DMS 273 treated with DMSO at 0.1 percent for 48 hours (cell line): ENCODE data around the gene WBP1L.
"Not testable (repeated sequence)": the region's sequence is repeated elsewhere in the genome, so short reads cannot be mapped to it uniquely, and the experiment has no call there.

Experiments used
- DNase-seq: peaks from one replicate; lab custom pipeline; 2025; lab: John Stamatoyannopoulos, UW

The WBP1L gene

DNA sequence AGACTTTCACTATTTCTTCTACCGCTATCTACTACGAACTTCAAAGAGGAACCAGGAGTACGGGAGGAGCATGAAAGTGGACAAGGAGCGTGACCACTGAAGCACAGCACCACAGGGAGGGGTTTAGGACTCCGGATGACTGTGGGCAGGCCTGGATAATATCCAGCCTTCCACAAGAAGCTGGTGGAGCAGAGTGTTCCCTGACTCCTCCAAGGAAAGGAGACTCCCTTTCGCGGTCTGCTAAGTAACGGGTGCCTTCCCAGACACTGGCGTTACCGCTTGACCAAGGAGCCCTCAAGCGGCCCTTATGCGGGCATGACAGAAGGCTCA, 15.2 kb downstream of the WBP1L start:
- not testable (repeated sequence) for DNase-seq

DNA sequence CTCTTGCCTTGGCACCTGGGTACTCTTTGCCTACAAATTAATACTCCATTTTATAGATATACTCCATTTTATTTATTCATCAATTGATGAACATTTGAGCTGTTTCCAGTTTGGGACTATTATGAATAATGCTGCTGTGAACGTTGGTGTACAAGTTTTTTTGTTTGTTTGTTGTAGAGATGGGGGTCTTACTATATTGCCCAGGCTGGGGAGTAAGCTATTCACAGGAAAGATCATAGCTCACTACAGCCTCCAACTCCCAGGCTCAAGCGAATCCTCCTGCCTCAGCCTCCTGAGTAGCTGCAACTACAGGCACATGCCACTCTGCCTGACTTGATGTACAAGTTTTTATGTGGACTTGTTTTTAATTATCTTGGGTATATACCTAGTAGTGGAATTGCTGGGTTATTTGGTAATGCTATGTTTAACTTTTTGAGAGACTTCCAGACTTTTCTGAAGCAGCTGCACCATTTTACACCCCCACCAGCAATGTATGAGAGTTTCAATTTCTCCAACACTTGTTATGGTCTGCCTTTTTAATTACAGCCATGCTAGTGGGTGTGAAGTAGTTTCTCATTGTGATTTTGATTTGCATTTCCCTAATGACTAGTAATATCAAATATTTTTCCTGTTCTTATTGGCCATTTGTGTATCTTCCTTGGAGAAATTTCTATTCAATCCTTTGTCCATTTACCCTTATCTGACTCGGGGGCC, 15.9 kb downstream of the WBP1L start:
- no peak for DNase-seq

DNA sequence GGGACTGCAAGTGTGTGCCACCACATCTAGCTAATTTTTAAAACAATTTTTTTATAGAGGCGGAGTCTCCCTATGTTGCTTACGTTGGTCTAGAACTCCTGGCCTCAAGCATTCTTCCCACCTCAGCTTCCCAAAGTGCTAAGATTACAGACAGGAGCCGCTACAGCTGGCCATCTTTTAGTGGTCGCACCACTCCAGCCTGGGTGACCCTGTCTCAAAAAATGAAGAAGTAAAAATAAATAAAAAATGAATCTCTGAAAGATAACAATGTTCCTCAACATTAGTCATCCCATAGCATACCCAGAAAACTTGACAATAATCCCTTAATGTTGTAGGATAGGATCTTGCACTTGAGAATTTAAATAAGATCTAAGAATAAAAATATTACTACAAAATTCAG, 18.2 kb downstream of the WBP1L start:
- DNase-seq, result no peak

DNA sequence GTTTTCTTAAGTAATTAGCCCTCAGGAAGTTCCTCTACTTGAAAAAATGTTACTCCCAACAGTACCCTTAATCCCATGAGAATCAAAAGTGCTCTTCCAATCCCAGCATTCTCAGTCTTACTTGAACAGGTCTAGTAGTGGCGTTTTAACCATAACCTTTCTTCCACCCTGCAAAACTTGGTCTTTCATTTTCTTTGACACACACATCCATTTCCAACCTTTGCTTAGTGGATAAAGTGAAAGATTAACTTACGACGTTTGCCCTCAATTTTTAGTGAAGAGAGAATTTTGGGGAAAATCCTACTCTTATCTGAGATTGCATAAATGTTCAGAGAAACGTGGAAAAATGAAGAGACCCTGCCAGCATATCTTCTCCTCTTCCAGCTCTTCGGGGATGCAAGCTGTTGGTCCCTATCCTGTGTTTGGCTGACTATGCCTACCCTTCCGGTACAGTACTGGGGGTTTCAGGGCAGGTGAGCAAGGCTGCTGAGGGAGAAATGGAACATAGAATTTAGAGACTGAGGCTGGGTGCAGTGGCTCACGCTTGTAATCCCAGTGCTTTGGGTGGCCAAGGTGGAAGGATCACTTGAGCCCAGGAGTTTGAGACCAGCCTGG, 18.8 kb downstream of the WBP1L start:
- no peak for DNase-seq

DNA sequence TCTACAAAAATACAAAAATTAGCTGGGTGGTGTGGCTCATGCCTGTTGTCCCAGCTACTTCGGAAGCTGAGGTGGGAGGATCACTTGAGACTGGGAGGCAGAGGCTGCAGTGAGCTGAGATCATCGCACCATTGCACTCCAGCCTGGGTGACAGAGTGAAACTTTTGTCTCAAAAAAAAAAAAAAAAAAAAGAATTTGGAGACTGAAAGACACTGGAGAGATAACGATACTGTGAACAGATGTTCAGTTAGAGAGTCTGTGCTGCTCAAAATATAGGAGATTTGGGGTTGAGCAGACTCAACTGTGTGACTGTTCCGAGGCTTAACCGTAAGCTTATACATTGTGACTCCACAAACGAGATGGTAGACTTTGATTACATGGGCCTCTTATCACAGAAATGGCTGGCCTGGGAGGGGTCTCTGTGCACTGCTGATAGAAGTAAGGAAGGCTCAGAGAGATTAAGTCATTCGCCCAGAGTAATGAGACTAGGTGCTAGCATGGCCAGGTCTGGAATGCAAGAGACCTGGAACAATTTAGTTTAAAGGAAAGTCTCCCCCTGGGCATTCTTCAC, 19.4 kb downstream of the WBP1L start:
- DNase-seq, result no peak

DNA sequence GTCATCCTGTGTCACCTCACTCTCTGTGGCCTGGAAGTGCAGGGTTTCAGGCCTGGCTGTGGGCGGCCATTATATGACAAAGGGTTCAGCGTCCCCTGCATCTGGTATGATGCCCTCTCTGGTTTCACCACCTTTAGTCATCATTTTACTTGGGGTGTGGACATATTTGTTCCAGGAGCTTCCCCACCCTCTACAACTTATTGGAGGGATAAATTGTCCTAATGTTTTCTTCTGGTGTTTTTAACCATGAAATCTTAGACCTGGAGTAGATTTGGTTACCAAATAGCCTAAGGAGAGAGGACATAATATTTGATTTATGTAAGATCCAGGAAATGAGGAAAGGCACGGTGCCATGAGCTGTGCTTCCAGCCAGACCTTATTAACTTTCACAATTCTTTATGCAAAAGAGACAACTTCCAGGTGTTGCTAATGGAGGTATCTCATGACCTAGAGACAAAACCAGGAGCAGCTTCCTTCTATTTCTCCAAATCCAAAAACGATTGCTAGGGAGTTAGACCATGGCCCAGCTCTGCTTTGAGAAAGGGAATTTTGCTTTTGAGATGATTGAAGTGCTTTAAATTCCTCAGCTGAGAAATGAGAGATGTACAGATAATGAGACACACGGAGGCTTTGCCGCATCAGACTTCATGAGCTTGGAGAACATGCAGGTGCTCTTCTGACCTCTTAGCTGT, 20.9 kb downstream of the WBP1L start:
- DNase-seq, result no peak

DNA sequence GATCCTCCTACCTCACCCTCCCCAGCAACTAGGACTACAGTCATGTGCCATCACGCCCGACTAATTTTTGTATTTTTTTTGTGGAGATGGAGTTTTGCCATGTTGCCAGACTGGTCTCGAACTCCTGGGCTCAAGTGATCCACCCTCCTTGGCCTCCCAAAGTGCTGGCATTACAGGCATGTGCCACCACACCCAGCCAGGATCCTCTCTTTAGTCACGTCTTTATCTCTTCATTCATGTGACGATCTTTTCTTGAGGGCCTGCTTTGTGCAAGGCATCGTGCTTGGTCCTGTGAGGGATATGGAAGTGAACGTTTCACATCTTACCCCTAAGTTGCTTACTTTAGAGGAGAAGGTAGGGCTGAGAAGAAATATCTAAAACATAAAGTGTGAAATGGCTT, 21.6 kb downstream of the WBP1L start:
- DNase-seq, result no peak

DNA sequence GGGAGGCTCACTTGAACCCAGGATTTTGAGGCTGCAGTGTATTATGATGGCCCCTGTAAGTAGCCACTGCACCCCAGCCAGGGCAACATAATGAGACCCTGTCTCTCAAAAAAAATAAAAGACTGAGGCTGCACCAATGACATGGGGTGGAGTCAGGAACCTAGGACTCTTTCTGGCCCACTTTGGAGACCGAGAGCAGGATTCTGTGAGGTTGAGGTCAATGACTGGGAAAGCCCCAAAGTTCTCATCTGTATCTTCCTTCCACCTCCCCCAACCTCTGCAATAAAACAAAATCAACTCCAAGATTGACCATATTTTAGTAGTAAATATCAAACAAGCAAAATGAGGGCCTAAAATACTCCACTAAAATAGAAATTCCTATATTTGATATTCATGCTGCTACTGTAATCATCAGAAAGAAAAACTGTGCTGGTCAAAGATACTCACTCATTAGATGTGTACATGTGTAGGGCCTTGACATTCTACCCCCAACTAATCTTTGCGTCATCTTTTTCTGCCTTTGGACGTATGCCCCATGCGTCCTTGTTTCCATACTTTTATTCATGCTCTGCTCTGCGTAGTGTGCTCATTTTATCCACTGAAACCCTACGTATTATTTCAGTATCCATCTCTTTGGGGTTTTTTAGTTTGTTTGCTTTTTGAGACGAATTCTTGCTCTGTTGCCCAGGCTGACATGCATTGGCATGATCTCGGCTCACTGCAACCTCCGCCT, 23.8 kb downstream of the WBP1L start:
- no peak for DNase-seq

DNA sequence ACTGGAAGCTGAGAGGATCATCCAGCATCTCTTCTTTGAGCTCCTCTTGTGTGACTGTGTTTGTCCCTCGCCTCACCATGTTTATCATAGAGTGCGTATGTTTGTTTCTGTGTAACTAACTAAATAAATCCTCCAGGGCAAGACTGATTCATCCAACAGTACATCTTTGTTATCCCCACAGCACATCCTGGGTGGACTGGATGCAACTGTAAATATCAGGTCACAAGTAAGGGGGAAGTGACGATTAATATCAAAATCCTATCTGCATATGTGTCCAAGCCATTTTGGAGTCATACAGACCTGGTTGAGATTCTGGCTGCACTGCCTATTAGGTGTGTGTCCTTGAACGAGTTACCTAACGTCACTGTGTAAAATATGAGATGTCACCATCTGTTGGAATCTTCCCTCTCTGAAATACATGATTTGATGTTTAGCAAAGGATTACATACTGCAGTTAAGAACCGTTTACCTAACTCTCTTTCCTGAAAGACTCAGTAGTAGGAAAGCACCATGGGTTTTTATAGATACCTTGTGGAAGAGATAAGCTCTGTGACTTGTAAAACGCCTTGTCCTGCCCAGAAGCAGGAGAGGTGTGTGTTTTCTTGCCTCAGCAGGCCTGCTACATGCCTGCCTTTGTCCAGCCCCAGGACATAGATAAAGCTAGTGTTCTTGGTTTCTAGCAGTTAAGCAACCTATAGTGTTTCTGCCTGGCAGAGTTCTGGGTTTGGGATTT, 25.8 kb downstream of the WBP1L start:
- no peak for DNase-seq

DNA sequence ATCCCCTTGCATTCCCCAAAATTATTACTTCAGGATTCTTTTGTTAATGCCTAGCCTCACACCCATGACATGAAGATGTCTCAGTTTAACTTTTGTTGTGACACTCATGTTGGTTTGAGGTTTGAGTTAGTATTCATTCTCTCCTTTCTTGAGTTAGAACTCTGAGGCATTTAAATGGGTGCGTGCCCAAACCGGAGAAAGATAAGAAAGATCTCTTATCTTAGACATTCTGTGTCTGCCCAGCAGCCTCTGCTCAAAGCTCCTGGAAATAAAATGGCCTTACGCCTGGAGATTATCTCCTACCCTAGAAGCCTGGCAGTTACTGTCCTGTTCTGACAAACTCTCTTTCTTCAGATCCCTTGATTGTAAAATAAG, 26.3 kb downstream of the WBP1L start:
- DNase-seq, result no peak

DNA sequence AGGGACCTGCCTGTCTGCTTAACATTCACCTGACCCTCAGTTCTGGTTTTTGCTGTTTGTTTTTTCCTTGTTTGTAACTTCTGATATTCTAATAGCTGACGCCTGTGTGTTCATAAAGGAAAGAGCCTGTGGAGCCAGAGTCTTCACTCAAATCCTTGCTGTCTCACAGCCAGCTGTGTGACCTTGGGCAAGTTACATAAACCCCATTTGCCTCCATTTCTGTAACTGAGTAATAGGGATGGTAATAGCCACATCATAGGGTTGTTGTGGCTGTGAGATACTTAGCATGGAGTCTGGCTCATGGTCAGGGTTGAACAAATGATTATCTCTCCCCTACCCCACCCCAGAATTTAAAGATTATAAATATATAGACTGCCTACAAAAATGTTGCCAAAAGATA, 27.0 kb downstream of the WBP1L start:
- no peak for DNase-seq

DNA sequence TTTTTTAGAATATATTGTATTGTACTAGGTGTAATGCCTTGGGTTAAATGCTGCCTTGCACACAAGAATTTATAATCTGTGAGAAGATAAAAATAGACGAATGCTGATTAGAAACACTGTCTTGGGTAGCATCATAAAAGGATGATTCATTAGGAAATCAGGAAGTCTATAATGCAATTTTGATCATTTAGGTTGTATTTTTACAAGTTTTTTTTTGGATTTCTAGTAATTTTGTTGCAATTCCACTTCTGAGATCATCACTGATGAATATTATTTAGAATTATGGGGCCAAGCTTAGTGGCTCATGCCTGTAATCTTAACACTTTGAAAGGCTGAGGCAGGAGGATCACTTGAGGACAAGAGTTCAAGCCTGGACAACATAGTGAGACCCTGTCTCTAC, 29.6 kb downstream of the WBP1L start:
- no peak for DNase-seq

DNA sequence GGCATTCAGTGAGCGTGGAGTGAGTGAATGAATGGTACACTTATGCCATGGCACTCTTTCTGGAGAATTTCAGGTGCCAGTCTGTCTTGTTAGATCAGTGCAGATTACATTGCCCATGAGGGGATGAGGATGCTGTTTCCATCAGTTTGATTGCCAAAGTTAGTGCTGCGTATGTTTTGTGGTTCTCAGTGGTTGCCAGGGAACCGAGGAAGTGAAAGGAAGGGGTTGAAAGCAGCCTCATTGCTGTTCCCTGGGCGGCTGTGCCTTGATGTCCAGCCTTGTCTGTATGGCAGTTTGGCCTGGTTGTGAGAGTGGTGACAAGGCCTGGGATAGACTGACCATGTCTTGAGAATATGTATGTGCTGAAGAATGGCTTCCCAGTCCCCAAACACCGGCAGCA, 30.2 kb downstream of the WBP1L start:
- no peak for DNase-seq

DNA sequence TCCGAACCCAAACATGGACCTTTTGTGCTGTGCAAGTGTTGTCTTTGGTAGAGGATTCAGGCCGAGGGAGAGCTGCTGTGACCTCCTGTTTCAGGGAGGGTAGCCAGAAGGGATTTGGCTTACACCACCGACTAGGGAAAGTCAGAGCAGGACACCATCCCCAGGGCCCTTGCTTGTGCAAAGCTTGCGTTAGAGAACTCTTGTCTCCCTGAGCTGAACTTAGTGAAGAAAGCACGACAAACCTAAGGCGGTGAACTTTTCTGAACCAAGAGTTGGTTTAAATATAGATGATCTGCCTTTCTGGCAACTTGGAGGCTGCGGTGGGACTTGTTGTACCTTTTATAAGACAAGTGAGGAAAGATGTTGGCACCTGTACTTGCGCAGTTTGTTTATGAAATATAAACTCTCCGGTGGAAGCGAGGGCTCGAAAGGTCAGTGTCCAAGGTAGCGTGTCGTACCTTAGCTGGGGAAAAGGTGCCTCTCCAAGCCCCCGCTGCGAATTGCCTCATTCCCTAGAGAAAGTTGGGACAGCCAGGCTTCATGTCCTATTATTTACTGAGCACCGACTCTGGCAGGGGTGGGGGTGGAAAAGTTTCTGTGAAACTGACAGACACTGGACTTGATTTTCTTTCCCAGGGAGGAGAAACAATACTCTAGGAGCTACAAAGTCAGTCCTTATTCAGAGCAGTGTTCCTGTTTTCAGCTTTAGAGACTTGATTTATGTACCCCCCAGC, 31.6 kb downstream of the WBP1L start:
- no peak for DNase-seq

DNA sequence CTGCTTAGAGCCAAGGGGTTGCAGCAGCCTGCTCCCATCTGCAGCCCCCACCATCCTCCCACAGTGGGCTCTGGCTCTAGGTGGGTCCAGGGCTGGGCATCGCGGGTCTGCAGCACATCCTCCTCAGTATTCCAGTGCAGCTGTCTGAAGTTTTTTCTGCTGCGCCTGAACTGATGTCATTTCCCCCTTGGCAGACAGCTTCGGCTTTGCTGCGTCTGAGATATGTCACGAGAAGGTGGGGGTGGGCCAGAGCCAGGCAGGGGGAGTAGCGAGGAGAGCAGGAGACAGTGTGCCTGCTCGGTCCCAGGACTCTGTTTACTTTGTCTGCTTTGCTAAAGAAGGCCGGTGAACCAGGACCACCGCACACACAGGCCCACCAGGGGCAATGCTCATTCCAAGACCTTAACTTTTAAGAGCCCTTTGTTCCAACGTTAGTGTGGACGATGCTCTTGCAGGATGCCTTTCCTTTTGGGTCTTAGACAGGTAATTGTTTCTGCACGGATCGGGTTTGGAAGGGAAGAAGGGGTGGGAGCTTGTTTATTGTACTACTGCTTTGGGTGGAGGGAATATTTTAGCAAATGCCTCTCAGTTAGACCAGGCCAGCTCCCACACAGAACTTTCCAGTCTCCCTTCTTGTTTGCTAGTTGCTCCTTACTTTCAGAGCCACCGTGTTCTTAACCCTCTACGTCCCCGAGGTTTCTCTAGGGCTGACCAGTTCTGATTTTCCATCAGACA, 32.4 kb downstream of the WBP1L start:
- no peak for DNase-seq

DNA sequence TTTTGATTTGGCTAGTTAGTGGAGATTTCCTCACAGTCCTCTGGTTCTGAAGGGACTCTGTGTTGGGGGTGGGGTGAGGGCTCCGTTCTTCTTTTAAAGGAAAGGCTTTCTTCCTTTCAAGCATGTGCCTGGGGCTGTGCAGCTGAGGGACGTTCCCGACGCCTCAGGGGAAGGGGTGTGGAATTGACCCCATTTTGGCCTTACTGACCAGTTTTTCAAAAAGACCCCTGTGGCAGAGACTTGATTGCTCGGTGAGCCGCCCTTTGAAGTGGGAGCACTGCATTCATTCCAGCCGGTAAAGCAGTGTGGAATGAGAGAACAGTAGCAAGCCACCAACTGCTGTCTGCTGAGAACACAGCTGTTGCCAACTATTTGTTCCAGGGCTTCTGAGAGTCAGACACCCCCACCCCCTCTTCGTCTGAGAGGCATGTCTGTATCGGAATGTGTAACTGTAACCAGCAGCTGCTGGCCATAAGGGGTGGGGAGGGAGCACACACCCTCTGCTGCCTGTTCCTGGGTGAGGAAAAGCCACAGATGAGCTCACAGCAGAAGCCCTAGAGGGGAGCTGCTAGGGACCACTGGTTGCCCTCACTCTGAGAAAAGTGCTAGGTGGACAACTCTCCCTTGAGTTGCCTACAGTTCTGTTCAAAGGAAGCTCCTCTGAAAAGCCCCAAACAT, 33.2 kb downstream of the WBP1L start:
- peak; percentile 43 for DNase-seq

DNA sequence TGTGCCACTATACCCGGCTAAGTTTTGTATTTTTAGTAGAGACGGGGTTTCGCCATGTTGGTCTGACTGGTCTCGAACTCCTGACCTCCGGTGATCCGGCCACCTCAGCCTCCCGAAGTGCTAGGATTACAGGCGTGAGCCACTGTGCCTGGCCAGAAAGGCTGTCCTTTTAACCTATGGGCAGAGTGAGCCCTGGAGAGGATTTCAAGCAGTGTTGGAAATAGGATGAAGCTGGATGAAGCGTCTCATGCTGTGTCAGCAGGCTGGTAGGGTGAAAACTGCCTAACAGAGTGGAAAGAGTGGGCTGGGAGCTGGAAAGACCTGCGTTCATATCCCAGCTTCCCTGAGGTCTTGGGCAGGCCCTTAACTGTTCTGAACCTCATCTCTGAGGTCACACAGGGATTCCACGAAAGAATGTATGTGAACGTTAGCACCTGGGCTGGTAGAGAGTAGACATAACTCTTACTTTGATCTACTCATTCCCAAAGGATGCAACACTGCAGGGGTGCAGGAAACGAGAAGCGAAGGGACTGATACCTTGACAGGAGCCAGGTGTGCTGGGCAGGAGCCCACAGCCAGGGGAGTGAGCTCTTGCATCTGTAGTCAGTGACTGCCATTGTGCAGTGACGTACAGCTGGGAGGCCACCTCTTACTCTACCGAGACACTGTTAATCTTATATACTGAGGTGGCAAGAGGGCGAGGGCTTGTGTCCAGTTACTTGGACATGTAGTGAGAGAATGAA, 34.1 kb downstream of the WBP1L start:
- no peak for DNase-seq

DNA sequence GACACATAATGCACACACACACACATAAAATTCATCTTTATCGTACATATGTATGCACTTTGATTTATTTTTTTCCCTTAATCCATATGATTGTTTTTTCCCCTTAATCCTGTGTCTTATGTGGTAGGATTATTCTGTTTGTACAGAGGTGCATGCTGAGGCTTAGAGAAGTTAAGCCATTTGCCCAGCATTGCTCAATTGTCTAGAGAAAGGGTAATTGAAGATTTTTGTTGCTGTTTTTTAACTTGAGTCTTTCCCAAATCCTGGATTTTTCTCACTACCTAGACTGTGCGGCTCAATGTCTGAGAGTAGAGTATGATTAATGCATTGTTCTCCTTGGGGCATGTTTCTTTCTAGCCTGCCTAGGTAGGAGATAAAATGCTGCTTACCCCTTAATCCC, 35.0 kb downstream of the WBP1L start:
- no peak for DNase-seq
